HepG2 (cell line): ENCODE measurements around the gene NOB1. TPM values are rescaled to one million over a fixed set of nuclear protein-coding genes. Genes with fewer than 3 reads are reported as not detected.
A peak's percentile ranks its signal among the peaks of the same experiment; 100 is the strongest.

Source experiments
- ATM ChIP-seq: fragments of 450-650 bp; IDR thresholded peaks from 2 replicates; pipeline ENCODE4 v1.7.1; 2017; ENCODE audit warnings: mild to moderate bottlenecking, borderline replicate concordance
- BORCS8-MEF2B ChIP-seq: sonication (generic); formaldehyde crosslinking; IDR thresholded peaks from 2 replicates; pipeline ENCODE4 v1.8.0; 2022; ENCODE audit warnings: mild to moderate bottlenecking, missing genetic modification reagents
- NR2C2 ChIP-seq: sonication (generic); formaldehyde crosslinking; IDR thresholded peaks from 2 replicates; pipeline ENCODE4 v1.4.0; 2020; ENCODE audit warnings: missing genetic modification reagents, mild to moderate bottlenecking, moderate library complexity, borderline replicate concordance
- SOX6 ChIP-seq, 2 experiments: fragments of 450-650 bp in 1 of 2; sonication (generic) in 1 of 2; formaldehyde crosslinking in 1 of 2; IDR thresholded peaks; 2 replicates each; pipeline versions ENCODE4 v1.4.0 to v1.6.1; 2017 to 2020; ENCODE audit warnings: antibody characterized with exemption in 1 of 2, mild to moderate bottlenecking in 1 of 2, missing genetic modification reagents in 1 of 2
- ZFP90 ChIP-seq: sonication (generic); formaldehyde crosslinking; IDR thresholded peaks from 2 replicates; pipeline ENCODE4 v1.8.0; 2022; ENCODE audit warnings: missing genetic modification reagents, mild to moderate bottlenecking, inconsistent platforms, borderline replicate concordance
- ZNF138 ChIP-seq: sonication (generic); formaldehyde crosslinking; IDR thresholded peaks from 2 replicates; pipeline ENCODE4 v1.5.0; 2020; ENCODE audit warnings: mild to moderate bottlenecking, low read depth, missing genetic modification reagents
- ZNF180 ChIP-seq: sonication (generic); formaldehyde crosslinking; IDR thresholded peaks from 2 replicates; pipeline ENCODE4 v1.4.0; 2020; ENCODE audit warnings: low read depth, missing genetic modification reagents, borderline replicate concordance
- ZNF234 ChIP-seq: sonication (generic); formaldehyde crosslinking; conservative IDR thresholded peaks from 2 replicates; pipeline ENCODE4 v1.5.1; 2020; ENCODE audit warnings: mild to moderate bottlenecking, missing genetic modification reagents
- ZNF333 ChIP-seq: sonication (generic); formaldehyde crosslinking; IDR thresholded peaks from 2 replicates; pipeline ENCODE4 v1.4.0; 2020; ENCODE audit warnings: mild to moderate bottlenecking, missing genetic modification reagents, borderline replicate concordance
- ZNF567 ChIP-seq: sonication (generic); formaldehyde crosslinking; IDR thresholded peaks from 2 replicates; pipeline ENCODE4 v1.8.1; 2023; ENCODE audit warnings: mild to moderate bottlenecking, missing genetic modification reagents, borderline replicate concordance
- ZNF891 ChIP-seq: sonication (generic); formaldehyde crosslinking; IDR thresholded peaks from 2 replicates; pipeline ENCODE4 v1.5.0; 2020; ENCODE audit warnings: mild to moderate bottlenecking, missing genetic modification reagents
- polyA plus RNA-seq, 8 experiments: library from polyadenylated mRNA; depleted of rRNA in 3 of 8; stranded (reverse) in 7 of 8; unstranded in 1 of 8; fragments of >200 nt; fragmentation: Illumina TruSeq in 4 of 8; extraction: Trizol in 4 of 8; gene quantifications; 2 replicates each; pipeline versions ENCODE4 v1.2.1 to v1.2.3, GENCODE V29; 2011 to 2016; ENCODE audit warnings: low read depth in 4 of 8, missing spikeins in 1 of 8, mixed read lengths in 1 of 8; ENCODE audit not compliant: insufficient read depth in 1 of 8
- total RNA-seq, 5 experiments: library from RNA; depleted of rRNA; stranded (reverse); fragments of >200 nt; fragmentation: Illumina TruSeq; extraction: Trizol; gene quantifications; 2 replicates each; pipeline ENCODE4 v1.2.3, GENCODE V29; 2016; ENCODE audit warnings: low read depth in 1 of 5
- TF ChIP-seq, protein P1 (sequence below): sonication (generic); formaldehyde crosslinking; IDR thresholded peaks from 2 replicates; pipeline ENCODE4 v1.8.1; 2023; ENCODE audit warnings: mild to moderate bottlenecking, missing genetic modification reagents
- TF ChIP-seq, protein P2 (sequence below): IDR thresholded peaks from 2 replicates; pipeline ENCODE4 v1.6.1; 2018; ENCODE audit warnings: missing genetic modification reagents
- TF ChIP-seq, protein P3 (sequence below): sonication (generic); formaldehyde crosslinking; IDR thresholded peaks from 2 replicates; pipeline ENCODE4 v1.5.0; 2020; ENCODE audit warnings: mild to moderate bottlenecking, missing genetic modification reagents
- TF ChIP-seq, protein P4 (sequence below): sonication (generic); formaldehyde crosslinking; IDR thresholded peaks from 2 replicates; pipeline ENCODE4 v1.8.1; 2022; ENCODE audit warnings: mild to moderate bottlenecking, missing genetic modification reagents
- TF ChIP-seq, protein P5 (sequence below): sonication (generic); formaldehyde crosslinking; IDR thresholded peaks from 2 replicates; pipeline ENCODE4 v1.8.1; 2023; ENCODE audit warnings: mild to moderate bottlenecking, inconsistent platforms, moderate library complexity, missing genetic modification reagents, borderline replicate concordance
- TF ChIP-seq, protein P6 (sequence below): sonication (generic); formaldehyde crosslinking; IDR thresholded peaks from 2 replicates; pipeline ENCODE4 v1.8.0; 2022; ENCODE audit warnings: mild to moderate bottlenecking, missing genetic modification reagents, borderline replicate concordance

The NOB1 gene
- total and polyA plus RNA-seq, 2 of the 13 experiments (the other 11 are each of a cell fraction or from before 2014, with no cell fraction given), result 47.1 to 162 TPM

DNA sequence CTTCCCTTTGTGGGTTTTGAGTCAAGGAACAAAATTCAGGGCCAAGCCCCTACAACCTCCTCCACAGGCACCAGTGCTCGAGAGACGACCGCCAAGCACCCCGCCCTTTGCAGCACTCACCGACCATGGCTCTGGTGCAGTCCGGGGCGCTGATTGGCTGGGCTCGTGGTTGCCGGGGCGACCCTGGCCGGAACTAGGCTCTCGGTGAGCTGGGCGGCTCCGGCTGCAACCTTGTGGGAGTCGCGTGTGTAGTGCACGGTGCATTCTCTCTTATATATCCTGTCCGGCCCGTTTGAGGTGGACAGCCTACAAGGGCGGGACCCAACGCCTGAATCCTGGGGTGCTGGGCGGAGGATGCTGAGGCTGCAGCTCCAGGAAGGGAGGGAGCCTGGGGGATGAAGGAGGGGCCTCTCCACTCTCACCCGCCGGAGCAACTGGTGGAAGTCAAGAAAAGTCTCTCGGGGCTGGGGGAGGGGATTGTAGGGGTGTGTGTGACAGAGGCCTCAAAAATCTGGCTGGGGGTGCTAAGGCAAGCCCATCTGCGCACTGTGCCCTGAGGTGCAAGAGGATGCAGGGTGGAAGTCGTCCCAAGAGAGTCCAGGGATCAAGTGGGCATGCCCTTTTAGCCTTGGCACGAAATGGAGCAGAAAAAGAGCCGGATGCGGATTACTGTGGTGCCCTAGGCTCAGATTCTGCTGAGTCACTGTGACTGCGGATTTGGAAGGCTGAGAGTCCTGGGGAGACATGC is 28.2 kb downstream of the NOB1 start, which contains the start of gene NQO1 (continued):
- no peak for TF ChIP-seq ZNF333 (CRISPR knock-in tag)
- TF ChIP-seq ZNF180 (CRISPR knock-in tag), result no peak
- TF ChIP-seq ZNF567 (CRISPR knock-in tag), result 0 out of 2 replicates have a peak, but pooled peaks have one; percentile 35
- TF ChIP-seq, protein P1, sequence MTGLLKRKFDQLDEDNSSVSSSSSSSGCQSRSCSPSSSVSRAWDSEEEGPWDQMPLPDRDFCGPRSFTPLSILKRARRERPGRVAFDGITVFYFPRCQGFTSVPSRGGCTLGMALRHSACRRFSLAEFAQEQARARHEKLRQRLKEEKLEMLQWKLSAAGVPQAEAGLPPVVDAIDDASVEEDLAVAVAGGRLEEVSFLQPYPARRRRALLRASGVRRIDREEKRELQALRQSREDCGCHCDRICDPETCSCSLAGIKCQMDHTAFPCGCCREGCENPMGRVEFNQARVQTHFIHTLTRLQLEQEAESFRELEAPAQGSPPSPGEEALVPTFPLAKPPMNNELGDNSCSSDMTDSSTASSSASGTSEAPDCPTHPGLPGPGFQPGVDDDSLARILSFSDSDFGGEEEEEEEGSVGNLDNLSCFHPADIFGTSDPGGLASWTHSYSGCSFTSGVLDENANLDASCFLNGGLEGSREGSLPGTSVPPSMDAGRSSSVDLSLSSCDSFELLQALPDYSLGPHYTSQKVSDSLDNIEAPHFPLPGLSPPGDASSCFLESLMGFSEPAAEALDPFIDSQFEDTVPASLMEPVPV, result no peak; the same call in 1 of the 2 replicates
- peak; percentile 9; the same call in 1 of the 2 replicates for TF ChIP-seq ZFP90 (CRISPR knock-in tag)
- TF ChIP-seq SOX6 (IDR thresholded peaks at IDR 0.05), result no peak
- TF ChIP-seq SOX6 (CRISPR knock-in tag; IDR thresholded peaks at IDR 0.05), result peak; percentile 37
- TF ChIP-seq, protein P2, sequence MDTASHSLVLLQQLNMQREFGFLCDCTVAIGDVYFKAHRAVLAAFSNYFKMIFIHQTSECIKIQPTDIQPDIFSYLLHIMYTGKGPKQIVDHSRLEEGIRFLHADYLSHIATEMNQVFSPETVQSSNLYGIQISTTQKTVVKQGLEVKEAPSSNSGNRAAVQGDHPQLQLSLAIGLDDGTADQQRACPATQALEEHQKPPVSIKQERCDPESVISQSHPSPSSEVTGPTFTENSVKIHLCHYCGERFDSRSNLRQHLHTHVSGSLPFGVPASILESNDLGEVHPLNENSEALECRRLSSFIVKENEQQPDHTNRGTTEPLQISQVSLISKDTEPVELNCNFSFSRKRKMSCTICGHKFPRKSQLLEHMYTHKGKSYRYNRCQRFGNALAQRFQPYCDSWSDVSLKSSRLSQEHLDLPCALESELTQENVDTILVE (CRISPR knock-in tag), result 0 out of 2 replicates have a peak, but pooled peaks have one; percentile 20
- TF ChIP-seq, protein P3, sequence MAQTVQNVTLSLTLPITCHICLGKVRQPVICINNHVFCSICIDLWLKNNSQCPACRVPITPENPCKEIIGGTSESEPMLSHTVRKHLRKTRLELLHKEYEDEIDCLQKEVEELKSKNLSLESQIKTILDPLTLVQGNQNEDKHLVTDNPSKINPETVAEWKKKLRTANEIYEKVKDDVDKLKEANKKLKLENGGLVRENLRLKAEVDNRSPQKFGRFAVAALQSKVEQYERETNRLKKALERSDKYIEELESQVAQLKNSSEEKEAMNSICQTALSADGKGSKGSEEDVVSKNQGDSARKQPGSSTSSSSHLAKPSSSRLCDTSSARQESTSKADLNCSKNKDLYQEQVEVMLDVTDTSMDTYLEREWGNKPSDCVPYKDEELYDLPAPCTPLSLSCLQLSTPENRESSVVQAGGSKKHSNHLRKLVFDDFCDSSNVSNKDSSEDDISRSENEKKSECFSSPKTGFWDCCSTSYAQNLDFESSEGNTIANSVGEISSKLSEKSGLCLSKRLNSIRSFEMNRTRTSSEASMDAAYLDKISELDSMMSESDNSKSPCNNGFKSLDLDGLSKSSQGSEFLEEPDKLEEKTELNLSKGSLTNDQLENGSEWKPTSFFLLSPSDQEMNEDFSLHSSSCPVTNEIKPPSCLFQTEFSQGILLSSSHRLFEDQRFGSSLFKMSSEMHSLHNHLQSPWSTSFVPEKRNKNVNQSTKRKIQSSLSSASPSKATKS, result 0 out of 2 replicates have a peak, but pooled peaks have one; percentile 67
- TF ChIP-seq ZNF138, result no peak
- TF ChIP-seq, protein P4, sequence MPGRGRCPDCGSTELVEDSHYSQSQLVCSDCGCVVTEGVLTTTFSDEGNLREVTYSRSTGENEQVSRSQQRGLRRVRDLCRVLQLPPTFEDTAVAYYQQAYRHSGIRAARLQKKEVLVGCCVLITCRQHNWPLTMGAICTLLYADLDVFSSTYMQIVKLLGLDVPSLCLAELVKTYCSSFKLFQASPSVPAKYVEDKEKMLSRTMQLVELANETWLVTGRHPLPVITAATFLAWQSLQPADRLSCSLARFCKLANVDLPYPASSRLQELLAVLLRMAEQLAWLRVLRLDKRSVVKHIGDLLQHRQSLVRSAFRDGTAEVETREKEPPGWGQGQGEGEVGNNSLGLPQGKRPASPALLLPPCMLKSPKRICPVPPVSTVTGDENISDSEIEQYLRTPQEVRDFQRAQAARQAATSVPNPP (CRISPR knock-in tag), result no peak
- TF ChIP-seq, protein P5, sequence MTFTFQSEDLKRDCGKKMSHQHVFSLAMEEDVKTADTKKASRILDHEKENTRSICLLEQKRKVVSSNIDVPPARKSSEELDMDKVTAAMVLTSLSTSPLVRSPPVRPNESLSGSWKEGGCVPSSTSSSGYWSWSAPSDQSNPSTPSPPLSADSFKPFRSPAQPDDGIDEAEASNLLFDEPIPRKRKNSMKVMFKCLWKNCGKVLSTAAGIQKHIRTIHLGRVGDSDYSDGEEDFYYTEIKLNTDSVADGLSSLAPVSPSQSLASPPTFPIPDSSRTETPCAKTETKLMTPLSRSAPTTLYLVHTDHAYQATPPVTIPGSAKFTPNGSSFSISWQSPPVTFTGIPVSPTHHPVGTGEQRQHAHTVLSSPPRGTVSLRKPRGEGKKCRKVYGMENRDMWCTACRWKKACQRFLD (CRISPR knock-in tag), result 0 out of 2 replicates have a peak, but pooled peaks have one; percentile 31
- TF ChIP-seq, protein P6, sequence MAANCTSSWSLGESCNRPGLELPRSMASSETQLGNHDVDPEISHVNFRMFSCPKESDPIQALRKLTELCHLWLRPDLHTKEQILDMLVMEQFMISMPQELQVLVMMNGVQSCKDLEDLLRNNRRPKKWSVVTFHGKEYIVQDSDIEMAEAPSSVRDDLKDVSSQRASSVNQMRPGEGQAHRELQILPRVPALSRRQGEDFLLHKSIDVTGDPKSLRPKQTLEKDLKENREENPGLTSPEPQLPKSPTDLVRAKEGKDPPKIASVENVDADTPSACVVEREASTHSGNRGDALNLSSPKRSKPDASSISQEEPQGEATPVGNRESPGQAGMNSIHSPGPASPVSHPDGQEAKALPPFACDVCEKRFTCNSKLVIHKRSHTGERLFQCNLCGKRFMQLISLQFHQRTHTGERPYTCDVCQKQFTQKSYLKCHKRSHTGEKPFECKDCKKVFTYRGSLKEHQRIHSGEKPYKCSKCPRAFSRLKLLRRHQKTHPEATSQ (CRISPR knock-in tag), result peak; percentile 28; the same call in 1 of the 2 replicates
- TF ChIP-seq ATM, result no peak
- 0 out of 2 replicates have a peak, but pooled peaks have one; percentile 44 for TF ChIP-seq ZNF891 (CRISPR knock-in tag)
- TF ChIP-seq BORCS8-MEF2B (CRISPR knock-in tag), result peak; percentile 83
- TF ChIP-seq ZNF234 (CRISPR knock-in tag), result no peak
- TF ChIP-seq NR2C2, result peak; percentile 28; the same call in 1 of the 2 replicates
